ENCODE results near the gene RPS6KA3. TPM values are rescaled to one million over a fixed set of nuclear protein-coding genes. Genes with fewer than 3 reads are reported as not detected.

RPS6KA3 gene
- total and polyA plus RNA-seq, 2 of the 8 experiments (the other 6 are each of a cell fraction or from before 2014, with no cell fraction given) = 7.1 to 13.0 TPM

- no peak for TF ChIP-seq PHF8 (conservative IDR thresholded peaks at IDR 0.05; ENCODE audit: low read depth, low read length)
Measured at GRCh38 chrX:20181598-20182329, 84.9 kb downstream of the RPS6KA3 start (continued).
